ENCODE data around the gene MYADML2. TPM values are rescaled to one million over a fixed set of nuclear protein-coding genes. Genes with fewer than 3 reads are reported as not detected.
"Not testable (repeated sequence)": the region's sequence is repeated elsewhere in the genome, so short reads cannot be mapped to it uniquely, and the experiment has no call there.

The MYADML2 gene
- total RNA-seq, 1 donor from 2014 or later: not detected

GRCh38 chr17:81918333-81918669, 28.7 kb downstream of the MYADML2 start:
- H3K9me3 Mint-ChIP-seq; DNase-seq (ENCODE audit: extremely low spot score, unreplicated experiment); H3K27me3 Mint-ChIP-seq: not testable (repeated sequence)
- peak overlapping the region; percentile 87 for H3K4me3 Mint-ChIP-seq
- TF ChIP-seq CTCF (conservative IDR thresholded peaks at IDR 0.05): peak; percentile 51
- H3K27ac Mint-ChIP-seq: peak overlapping the region; percentile 95
- H3K4me1 Mint-ChIP-seq (ENCODE audit: unreplicated experiment): peaks cover 19% of the 10 kb centered on the region
- H3K36me3 Mint-ChIP-seq: peaks cover 16% of the 10 kb centered on the region

GRCh38 chr17:81917565-81918332, 29.3 kb downstream of the MYADML2 start, which contains the start of gene SIRT7:
SIRT7 (minus strand) TSS chr17:81918176; CDS start chr17:81918131, 45 bp downstream.
- Mint-ChIP-seq H3K9me3 (no peaks in the 10 kb centered on the region), H3K4me3 (peak within 1 kb of the TSS; percentile 87), H3K27me3 (no peaks in the 10 kb centered on the region), H3K36me3 (peaks cover 21% of the 10 kb centered on the region), H3K4me1 (ENCODE audit: unreplicated experiment) (peaks cover 23% of the 10 kb centered on the region), H3K27ac (peak within 1 kb of the TSS; percentile 95)
- no peak for DNase-seq (ENCODE audit: extremely low spot score, unreplicated experiment)
- TF ChIP-seq CTCF (conservative IDR thresholded peaks at IDR 0.05): no peak

GRCh38 chr17:81916234-81917001, 30.6 kb downstream of the MYADML2 start:
- DNase-seq (ENCODE audit: extremely low spot score, unreplicated experiment): no peak
- Mint-ChIP-seq H3K27ac (peak overlapping the region; percentile 92), H3K4me3 (peak overlapping the region; percentile 87), H3K36me3 (peaks cover 18% of the 10 kb centered on the region), H3K27me3 (no peaks in the 10 kb centered on the region), H3K9me3 (no peaks in the 10 kb centered on the region), H3K4me1 (ENCODE audit: unreplicated experiment) (peaks cover 23% of the 10 kb centered on the region)
- TF ChIP-seq CTCF (conservative IDR thresholded peaks at IDR 0.05): no peak

- Mint-ChIP-seq H3K27ac (no peak overlapping the region), H3K4me3 (peak overlapping the region; percentile 25), H3K36me3 (peaks cover 18% of the 10 kb centered on the region), H3K4me1 (ENCODE audit: unreplicated experiment) (peaks cover 23% of the 10 kb centered on the region), H3K27me3 (no peaks in the 10 kb centered on the region), H3K9me3 (no peaks in the 10 kb centered on the region)
- no peak for TF ChIP-seq CTCF (conservative IDR thresholded peaks at IDR 0.05)
- DNase-seq (ENCODE audit: extremely low spot score, unreplicated experiment): no peak
Observed at GRCh38 chr17:81915331-81915730, 31.7 kb downstream of the MYADML2 start.

GRCh38 chr17:81914103-81914850, 32.8 kb downstream of the MYADML2 start:
- Mint-ChIP-seq H3K27me3 (no peaks in the 10 kb centered on the region), H3K4me1 (ENCODE audit: unreplicated experiment) (peaks cover 19% of the 10 kb centered on the region), H3K36me3 (peaks cover 16% of the 10 kb centered on the region), H3K9me3 (no peaks in the 10 kb centered on the region), H3K4me3 (no peak overlapping the region), H3K27ac (no peak overlapping the region)
- no peak for DNase-seq (ENCODE audit: extremely low spot score, unreplicated experiment)
- TF ChIP-seq CTCF (conservative IDR thresholded peaks at IDR 0.05): no peak

All from type B pancreatic cell (in vitro differentiated cells).